ENCODE measurements around the gene ATP2B1.

- no peak for TF ChIP-seq POLR2AphosphoS5 (IDR thresholded peaks at IDR 0.05; ENCODE audit: low read depth, low read length)
- TF ChIP-seq TAF1 (IDR thresholded peaks at IDR 0.05; ENCODE audit: low read depth, low read length), result no peak
- no peak for TF ChIP-seq POLR2A (IDR thresholded peaks at IDR 0.05; ENCODE audit: low read depth, low read length)
- TF ChIP-seq PAX5 (IDR thresholded peaks at IDR 0.05; ENCODE audit: insufficient read depth, low read length, severe bottlenecking), result no peak
- TF ChIP-seq SPI1 (IDR thresholded peaks at IDR 0.05; ENCODE audit: low read depth, low read length), result peak; percentile 72
- no peak for TF ChIP-seq POU2F2 (IDR thresholded peaks at IDR 0.05; ENCODE audit: low read depth, low read length)
Observed at GRCh38 chr12:89721291-89721987, 12.8 kb upstream of the ATP2B1 start.

All from GM12891 (cell line).